ENCODE measurements around the gene TAPT1.
"Not testable (repeated sequence)": the region's sequence is repeated elsewhere in the genome, so short reads cannot be mapped to it uniquely, and the experiment has no call there.

TAPT1 gene

GRCh38 chr4:16169490-16169889, 56.8 kb downstream of the TAPT1 start:
- no peak for DNase-seq (ENCODE audit: low read depth)

GRCh38 chr4:16168710-16169388, 57.4 kb downstream of the TAPT1 start:
- no peak for DNase-seq (ENCODE audit: low read depth)

- no peak for DNase-seq (ENCODE audit: low read depth)
These were observed 58.1 kb downstream of the TAPT1 start for GRCh38 chr4:16168144-16168543.

- no peak for DNase-seq (ENCODE audit: low read depth)
These were observed 60.3 kb downstream of the TAPT1 start for GRCh38 chr4:16165931-16166330.

- DNase-seq (ENCODE audit: low read depth): no peak
These were observed 63.4 kb downstream of the TAPT1 start for GRCh38 chr4:16162891-16163290.

GRCh38 chr4:16161851-16162408, 64.3 kb downstream of the TAPT1 start:
- DNase-seq (ENCODE audit: low read depth): no peak

- no peak for DNase-seq (ENCODE audit: low read depth)
These were observed 65.8 kb downstream of the TAPT1 start for GRCh38 chr4:16160457-16160856.

GRCh38 chr4:16159286-16159685, 67.0 kb downstream of the TAPT1 start:
- no peak for DNase-seq (ENCODE audit: low read depth)

GRCh38 chr4:16158504-16158852, 67.8 kb downstream of the TAPT1 start:
- DNase-seq (ENCODE audit: low read depth): no peak

GRCh38 chr4:16157609-16158503, 68.4 kb downstream of the TAPT1 start:
- DNase-seq (ENCODE audit: low read depth): no peak

- no peak for DNase-seq (ENCODE audit: low read depth)
These were observed 70.6 kb downstream of the TAPT1 start for GRCh38 chr4:16155528-16156169.

GRCh38 chr4:16154451-16154850, 71.8 kb downstream of the TAPT1 start:
- DNase-seq (ENCODE audit: low read depth): no peak

GRCh38 chr4:16150716-16151115, 75.6 kb downstream of the TAPT1 start:
- DNase-seq (ENCODE audit: low read depth): no peak

- not testable (repeated sequence) for DNase-seq (ENCODE audit: low read depth)
These were observed 81.4 kb downstream of the TAPT1 start for GRCh38 chr4:16144913-16145312.

- no peak for DNase-seq (ENCODE audit: low read depth)
These were observed 83.5 kb downstream of the TAPT1 start for GRCh38 chr4:16142598-16143310.

- DNase-seq (ENCODE audit: low read depth): peak; percentile 64
These were observed 85.4 kb downstream of the TAPT1 start for GRCh38 chr4:16140879-16141249.

- DNase-seq (ENCODE audit: low read depth): no peak
These were observed 85.9 kb downstream of the TAPT1 start for GRCh38 chr4:16140231-16140878.

- DNase-seq (ENCODE audit: low read depth): no peak
These were observed 87.0 kb downstream of the TAPT1 start for GRCh38 chr4:16139066-16139945.

- DNase-seq (ENCODE audit: low read depth): no peak
These were observed 89.4 kb downstream of the TAPT1 start for GRCh38 chr4:16136827-16137226.

GRCh38 chr4:16136311-16136710, 90.0 kb downstream of the TAPT1 start:
- DNase-seq (ENCODE audit: low read depth): no peak

- DNase-seq (ENCODE audit: low read depth): no peak
These were observed 92.9 kb downstream of the TAPT1 start for GRCh38 chr4:16133406-16133805.

Data from stromal cell of bone marrow (primary cell).